NCI-H446 treated with DMSO at 0.1 percent for 48 hours (cell line): ENCODE data around the gene CCL13.

Experiments used
- DNase-seq: peaks from one replicate; lab custom pipeline; 2025; lab: John Stamatoyannopoulos, UW

The CCL13 gene

DNA sequence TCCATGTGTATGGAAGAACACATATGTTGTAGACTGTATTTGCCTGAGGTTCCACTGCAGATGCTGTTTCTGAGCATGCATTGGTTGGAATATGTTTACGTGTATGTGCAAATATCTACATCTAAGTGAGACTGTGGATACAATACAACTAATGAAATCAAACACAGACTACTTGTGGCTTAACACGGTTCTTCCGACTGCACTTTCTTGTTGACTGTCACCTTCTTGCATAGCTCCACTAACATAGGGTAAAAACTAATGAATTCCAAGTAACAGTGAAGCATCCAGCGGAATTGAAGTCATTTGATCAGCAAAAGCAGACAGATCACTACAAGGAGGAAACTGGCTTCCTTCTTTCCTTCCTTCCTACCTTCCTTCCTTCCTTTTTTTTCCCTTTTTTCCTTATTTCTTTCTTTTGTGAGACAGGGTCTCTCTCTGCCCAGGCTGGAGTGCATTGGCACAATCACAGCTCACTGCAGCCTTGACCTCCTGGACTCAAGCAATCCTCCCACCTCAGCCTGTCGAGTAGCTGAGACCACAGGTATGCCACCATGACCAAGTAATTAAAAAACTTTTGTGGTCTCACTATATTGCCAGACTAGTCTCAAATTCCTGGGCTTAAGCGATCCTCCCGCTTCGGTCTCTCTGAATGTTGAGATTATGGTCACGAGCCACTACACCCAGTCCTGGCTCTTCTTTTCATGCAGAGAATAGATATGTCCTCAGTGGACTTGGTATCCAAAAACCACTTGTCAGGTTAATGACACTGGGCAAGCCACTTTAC lies 28.7 kb downstream of the CCL13 start:
- DNase-seq: no peak

DNA sequence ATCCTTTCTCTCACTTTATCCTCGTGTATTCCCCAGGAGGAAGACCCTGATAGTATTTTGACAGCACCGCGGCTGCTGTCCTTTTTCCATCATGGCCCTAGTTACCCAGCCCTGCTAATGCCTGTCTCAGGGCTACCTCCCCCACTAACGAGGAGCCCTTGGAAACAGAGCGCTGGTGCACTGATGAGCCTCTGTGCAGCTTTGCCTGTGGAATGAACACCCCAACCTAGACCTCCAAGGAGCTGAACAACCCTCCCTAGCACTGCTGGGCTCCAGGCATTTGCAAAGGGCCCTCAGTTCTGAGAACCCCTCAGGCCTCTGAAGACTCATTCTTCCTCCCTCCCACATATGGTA lies 30.0 kb downstream of the CCL13 start:
- no peak for DNase-seq

GRCh38 chr17:34386697-34387550 lies 30.6 kb downstream of the CCL13 start:
- DNase-seq: no peak

DNA sequence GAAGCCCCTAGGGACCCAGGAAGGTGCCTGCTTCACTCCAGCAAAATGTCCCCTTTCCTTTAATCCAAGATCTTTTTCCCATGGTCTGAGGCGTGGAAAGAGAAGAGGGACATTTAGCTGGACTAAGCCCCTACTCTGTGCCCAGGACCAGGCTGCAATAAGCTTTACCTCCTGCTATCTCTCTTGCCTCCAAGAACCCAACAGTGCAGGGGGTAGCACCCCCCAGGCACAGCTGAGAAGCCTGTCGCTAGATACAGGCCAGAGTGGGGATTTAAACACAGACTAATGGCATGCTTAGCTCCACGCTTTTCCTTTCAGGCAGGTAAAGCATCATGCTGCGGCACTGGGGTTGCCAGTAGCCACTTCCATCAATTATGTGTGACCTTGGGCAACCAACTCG lies 31.3 kb downstream of the CCL13 start:
- no peak for DNase-seq

DNA sequence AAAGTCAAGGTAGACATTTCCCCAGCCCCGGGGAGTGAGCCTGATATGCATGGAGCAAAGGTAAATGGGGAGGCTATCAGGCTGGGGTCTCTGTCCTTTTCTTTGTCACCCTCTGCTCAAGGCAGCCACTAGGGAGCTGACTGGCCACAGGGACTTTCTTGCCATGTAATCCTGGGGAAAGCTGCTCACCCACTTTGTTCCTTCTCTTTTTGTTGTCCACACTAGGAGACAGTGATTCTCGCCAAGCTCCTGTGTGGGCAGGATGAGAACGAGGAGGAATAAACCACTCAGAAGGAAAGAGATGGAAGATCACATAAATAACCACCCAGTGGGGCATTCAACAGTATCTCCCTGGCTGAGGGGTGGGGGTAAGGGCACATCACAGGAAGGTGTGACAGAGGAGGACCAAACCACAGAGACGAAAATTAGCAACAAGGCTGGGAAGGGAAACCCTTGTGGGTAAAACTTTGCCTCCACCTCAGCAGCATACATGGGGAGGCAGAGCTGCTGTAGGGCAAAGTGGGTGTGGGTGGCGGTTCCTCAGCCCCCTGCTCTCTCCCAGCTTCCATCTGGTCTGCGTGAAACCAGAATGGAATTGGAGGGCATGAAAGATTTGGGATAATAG lies 33.0 kb downstream of the CCL13 start:
- no peak for DNase-seq

- DNase-seq: no peak
Observed at GRCh38 chr17:34390649-34391048, 34.4 kb downstream of the CCL13 start.

GRCh38 chr17:34391241-34391640 lies 35.0 kb downstream of the CCL13 start:
- DNase-seq: no peak

GRCh38 chr17:34393401-34393800 lies 37.1 kb downstream of the CCL13 start:
- no peak for DNase-seq

DNA sequence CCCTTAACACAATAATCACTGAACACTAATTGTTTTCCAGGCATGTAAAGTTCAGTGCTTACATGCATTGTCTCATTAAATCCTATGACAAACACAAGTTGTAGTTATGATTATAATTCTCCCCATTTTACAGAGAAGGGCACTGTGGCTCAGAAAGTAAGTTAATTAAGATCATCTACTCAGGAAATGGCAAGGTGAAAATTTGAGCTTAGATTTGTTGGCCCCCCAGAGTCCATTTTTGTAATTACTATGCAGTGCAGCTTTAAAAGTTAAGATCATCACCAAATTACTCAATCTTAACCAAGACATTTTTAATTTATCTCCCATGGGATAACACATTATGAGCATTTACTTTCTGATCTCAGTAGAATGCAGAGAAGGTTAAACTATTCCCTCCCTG lies 41.0 kb downstream of the CCL13 start:
- DNase-seq: no peak

GRCh38 chr17:34398990-34399389 lies 42.7 kb downstream of the CCL13 start:
- no peak for DNase-seq

DNA sequence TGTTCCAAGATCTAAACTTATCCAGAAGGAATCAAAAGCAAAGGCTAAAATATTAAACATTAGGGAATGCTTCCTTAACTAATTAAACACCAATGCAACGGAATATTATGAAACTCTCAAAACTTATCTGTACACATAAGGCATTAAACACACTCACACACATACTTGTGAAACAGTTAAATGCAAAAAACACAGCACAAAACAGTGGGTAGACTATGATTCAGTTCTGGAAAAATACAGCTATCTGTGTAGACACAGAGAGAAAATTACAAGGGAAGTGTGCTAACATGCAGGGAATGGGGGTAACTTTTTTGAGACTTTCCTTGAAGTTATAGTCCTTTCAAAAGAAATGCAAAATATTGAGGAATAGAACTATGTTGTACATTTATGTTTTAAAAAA lies 43.4 kb downstream of the CCL13 start:
- no peak for DNase-seq

GRCh38 chr17:34400301-34400931 lies 44.1 kb downstream of the CCL13 start:
- no peak for DNase-seq

- no peak for DNase-seq
Observed at GRCh38 chr17:34401165-34401564, 44.9 kb downstream of the CCL13 start.

GRCh38 chr17:34403006-34403405 lies 46.7 kb downstream of the CCL13 start:
- DNase-seq: no peak

DNA sequence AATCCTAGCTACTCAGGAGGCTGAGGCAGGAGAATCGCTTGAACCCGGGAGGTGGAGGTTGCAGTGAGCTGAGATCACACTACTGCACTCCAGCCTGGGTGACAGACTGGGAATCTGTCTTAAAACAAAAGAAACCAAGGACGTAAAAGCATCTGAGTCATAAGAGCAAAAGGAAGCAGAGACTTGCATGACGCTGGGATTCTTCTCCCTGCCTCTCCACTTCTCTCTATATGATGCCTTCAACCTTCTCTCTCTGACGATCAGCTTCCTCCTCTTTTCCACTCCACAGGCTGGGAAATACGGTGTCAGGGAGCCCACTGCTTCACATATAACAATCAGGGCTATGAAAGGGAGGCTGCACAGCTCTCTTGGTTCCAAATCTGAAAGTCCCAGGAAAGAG lies 49.9 kb downstream of the CCL13 start:
- DNase-seq: no peak
